DOHH2 (cell line): ENCODE results near the gene FAM177A1.

Source experiments
- CTCF ChIP-seq: fragments of 200-600 bp; sonication (generic); IDR thresholded peaks from one replicate; pipeline ENCODE4 v1.5.1; 2014; ENCODE audit warnings: antibody characterized with exemption, mild to moderate bottlenecking, low read depth, low read length; ENCODE audit not compliant: poor library complexity, severe bottlenecking
- EZH2phosphoT487 ChIP-seq: fragments of 200-600 bp; sonication (generic); IDR thresholded peaks from 2 replicates; pipeline ENCODE4 v1.6.1; 2017; ENCODE audit warnings: borderline replicate concordance, mild to moderate bottlenecking, antibody characterized with exemption, low read length, moderate library complexity, mixed read lengths

GRCh38 chr14:35122696-35123387 lies 76.8 kb downstream of the FAM177A1 start:
- TF ChIP-seq CTCF (no peak), EZH2phosphoT487 (no peak)
